Measurements from ENCODE around the gene ATP2A1.
"Not testable (repeated sequence)": the region's sequence is repeated elsewhere in the genome, so short reads cannot be mapped to it uniquely, and the experiment has no call there.

Gene ATP2A1

GRCh38 chr16:28910086-28911031 is 32.1 kb downstream of the ATP2A1 start:
- DNase-seq (ENCODE audit: low read depth) = no peak

GRCh38 chr16:28912558-28912957 is 34.3 kb downstream of the ATP2A1 start:
- DNase-seq (ENCODE audit: low read depth) = no peak

GRCh38 chr16:28913946-28914724 is 35.8 kb downstream of the ATP2A1 start:
- DNase-seq (ENCODE audit: low read depth) = no peak

- no peak for DNase-seq (ENCODE audit: low read depth)
These were observed 36.9 kb downstream of the ATP2A1 start for GRCh38 chr16:28915181-28915580.

GRCh38 chr16:28917095-28917494 is 38.8 kb downstream of the ATP2A1 start:
- no peak for DNase-seq (ENCODE audit: low read depth)

GRCh38 chr16:28918698-28919097 is 40.4 kb downstream of the ATP2A1 start:
- DNase-seq (ENCODE audit: low read depth) = no peak

GRCh38 chr16:28923231-28923587 is 44.9 kb downstream of the ATP2A1 start:
- DNase-seq (ENCODE audit: low read depth) = no peak

- DNase-seq (ENCODE audit: low read depth) = no peak
These were observed 45.5 kb downstream of the ATP2A1 start for GRCh38 chr16:28923652-28924398.

- no peak for DNase-seq (ENCODE audit: low read depth)
These were observed 46.1 kb downstream of the ATP2A1 start for GRCh38 chr16:28924399-28924761.

- DNase-seq (ENCODE audit: low read depth) = peak; percentile 92
These were observed 46.6 kb downstream of the ATP2A1 start, which contains the start of gene RABEP2 for GRCh38 chr16:28924762-28925385. TSS of gene RABEP2 (minus strand) at chr16:28925238. CDS start at chr16:28925163, 75 bp downstream.

- peak; percentile 53 for DNase-seq (ENCODE audit: low read depth)
These were observed 47.3 kb downstream of the ATP2A1 start for GRCh38 chr16:28925386-28926228.

GRCh38 chr16:28926284-28926683 is 48.0 kb downstream of the ATP2A1 start:
- not testable (repeated sequence) for DNase-seq (ENCODE audit: low read depth)

- DNase-seq (ENCODE audit: low read depth) = no peak
These were observed 49.5 kb downstream of the ATP2A1 start for GRCh38 chr16:28927815-28928214.

GRCh38 chr16:28930203-28930602 is 51.9 kb downstream of the ATP2A1 start:
- DNase-seq (ENCODE audit: low read depth) = no peak

- DNase-seq (ENCODE audit: low read depth) = no peak
These were observed 52.4 kb downstream of the ATP2A1 start for GRCh38 chr16:28930652-28931051.

- no peak for DNase-seq (ENCODE audit: low read depth)
These were observed 53.5 kb downstream of the ATP2A1 start, which contains the start of gene CD19 for GRCh38 chr16:28931801-28932225. TSS of gene CD19 (plus strand) at chr16:28931971. CDS start at chr16:28932001, 30 bp downstream.

- no peak for DNase-seq (ENCODE audit: low read depth)
These were observed 54.3 kb downstream of the ATP2A1 start for GRCh38 chr16:28932339-28933141.

GRCh38 chr16:28933171-28933570 is 54.9 kb downstream of the ATP2A1 start:
- DNase-seq (ENCODE audit: low read depth) = no peak

- no peak for DNase-seq (ENCODE audit: low read depth)
These were observed 57.1 kb downstream of the ATP2A1 start for GRCh38 chr16:28935346-28935745.

Data from stimulated activated CD8-positive, alpha-beta memory T cell treated with anti-CD3 and anti-CD28 coated beads, Interleukin-15, amount 100 ng/mL, for 1 hour (primary cell).